ENCODE results near the gene TMEM82.

Gene TMEM82

DNA sequence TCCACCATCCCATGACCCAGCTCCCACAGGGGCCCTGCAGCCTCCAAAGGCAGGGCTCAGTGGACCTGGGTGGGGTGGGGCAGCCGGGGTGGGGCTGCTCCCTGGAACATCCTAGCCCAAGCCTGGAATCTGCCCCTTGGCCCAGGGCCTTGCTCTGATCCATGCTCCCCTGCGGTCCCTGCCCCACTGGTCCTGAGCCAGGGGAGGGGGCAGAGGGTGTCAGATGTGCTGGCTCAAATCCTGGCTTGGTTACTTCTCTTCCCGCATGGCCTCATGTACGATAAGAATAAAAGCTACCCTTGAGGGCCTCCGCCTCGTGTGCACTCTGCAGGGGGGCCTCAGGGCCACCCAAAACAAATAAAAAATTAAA is 5.4 kb upstream of the TMEM82 start:
- DNase-seq, result no peak

DNA sequence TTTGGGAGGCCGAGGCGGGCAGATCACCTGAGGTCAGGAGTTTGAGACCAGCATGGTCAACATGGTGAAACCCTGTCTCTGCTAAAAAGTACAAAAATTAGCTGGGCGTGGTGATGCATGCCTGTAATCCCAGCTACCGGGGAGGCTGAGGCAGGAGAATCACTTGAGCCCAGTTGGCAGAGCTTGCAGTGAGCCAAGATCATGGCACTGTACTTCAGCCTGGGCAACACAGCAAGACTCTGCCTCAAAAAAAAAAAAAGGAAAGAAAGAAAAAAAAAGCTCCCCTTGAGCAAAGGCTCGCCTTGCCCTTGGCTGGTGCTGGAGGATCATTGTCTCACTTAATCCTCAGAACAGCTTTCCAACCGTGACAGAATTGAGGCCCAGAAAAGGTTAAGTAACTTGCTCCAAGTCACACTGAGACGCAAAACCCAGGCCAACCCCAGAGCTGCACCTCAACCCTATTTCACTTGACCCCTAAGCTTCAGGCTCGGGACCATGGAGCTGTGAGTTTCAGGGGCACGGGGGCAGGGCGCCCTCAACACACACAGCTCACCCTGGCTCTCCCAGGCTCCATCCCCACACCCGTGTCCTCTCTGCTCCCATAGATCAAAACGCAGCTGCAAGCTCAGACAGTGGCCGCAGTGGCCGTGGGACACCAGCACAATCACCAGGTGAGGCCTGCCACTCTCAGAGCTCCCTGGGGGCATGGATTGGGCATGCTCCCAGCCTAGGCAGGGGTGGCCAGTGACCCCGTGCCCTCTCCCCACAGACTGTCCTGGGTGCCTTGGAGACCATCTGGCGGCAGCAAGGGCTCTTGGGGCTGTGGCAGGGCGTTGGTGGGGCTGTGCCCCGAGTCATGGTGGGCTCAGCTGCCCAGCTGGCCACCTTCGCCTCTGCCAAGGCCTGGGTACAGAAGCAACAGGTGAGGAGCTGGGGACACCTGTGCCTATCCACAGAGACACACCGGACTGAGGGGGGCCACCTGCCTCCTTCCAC is 4.7 kb upstream of the TMEM82 start:
- no peak for DNase-seq

DNA sequence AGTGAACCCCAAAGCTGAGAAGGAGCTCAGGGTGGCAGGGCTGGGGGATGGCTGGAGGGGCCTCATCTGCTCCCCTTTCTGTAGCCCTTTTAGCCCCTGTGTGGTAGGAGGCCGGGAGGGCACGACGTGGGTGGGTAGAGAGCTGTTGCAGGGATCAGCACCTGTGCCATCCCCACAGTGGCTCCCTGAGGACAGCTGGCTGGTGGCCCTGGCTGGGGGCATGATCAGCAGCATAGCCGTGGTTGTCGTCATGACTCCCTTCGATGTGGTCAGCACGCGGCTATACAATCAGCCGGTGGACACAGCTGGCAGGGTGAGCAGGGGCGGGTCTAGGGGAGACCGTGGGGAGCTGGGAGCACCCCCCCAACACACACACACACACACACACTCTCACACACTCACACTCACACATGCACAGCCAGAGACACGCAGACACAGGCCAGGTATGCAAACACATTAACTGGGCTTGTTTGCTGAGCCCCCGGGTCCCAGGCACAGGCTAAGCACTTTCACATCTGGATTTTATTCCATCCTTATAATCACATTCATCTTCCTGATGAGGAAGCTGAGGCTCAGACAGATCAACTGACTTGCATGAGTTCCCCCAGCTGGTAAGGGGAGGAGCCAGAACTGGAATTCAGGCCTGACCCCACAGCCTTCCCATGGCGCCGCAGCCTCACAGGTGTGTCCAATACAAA is 3.7 kb upstream of the TMEM82 start:
- no peak for DNase-seq

DNA sequence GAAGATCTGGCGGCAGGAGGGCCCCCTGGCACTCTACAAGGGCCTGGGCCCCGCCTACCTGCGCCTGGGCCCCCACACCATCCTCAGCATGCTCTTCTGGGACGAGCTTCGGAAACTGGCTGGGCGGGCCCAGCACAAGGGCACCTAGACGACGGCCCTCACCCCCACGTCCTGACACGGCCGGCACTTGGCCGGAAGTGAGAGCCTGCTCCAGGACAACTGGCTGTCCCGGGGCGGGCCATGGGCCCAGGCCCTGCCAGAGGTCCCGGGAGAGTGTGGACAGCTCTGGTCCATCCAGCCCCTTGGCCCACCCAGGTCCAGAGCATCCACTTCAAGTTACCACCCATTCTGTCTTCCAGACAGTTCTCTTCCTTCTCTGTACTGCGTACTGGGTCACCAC is 3.0 kb upstream of the TMEM82 start:
- no peak for DNase-seq

DNA sequence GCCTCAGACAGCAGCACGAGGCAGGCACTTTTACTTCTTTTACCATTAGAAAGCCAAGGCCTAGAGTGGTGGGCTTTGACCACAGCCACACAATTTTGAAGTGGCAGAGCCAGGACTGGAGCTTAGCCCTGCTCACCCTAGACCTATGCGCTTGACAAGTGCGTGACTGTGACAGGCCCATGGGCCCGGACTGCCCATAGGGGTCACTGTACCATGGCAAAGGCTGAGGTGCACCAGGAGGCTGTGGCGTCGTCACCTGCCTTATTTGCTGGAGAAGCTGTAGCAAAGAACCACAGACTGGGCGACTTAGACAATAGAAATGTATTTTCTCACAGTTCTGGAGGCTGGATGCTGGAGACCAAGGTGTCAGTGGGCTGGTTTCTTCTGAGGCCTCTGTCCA is 2.6 kb upstream of the TMEM82 start:
- DNase-seq, result no peak

DNA sequence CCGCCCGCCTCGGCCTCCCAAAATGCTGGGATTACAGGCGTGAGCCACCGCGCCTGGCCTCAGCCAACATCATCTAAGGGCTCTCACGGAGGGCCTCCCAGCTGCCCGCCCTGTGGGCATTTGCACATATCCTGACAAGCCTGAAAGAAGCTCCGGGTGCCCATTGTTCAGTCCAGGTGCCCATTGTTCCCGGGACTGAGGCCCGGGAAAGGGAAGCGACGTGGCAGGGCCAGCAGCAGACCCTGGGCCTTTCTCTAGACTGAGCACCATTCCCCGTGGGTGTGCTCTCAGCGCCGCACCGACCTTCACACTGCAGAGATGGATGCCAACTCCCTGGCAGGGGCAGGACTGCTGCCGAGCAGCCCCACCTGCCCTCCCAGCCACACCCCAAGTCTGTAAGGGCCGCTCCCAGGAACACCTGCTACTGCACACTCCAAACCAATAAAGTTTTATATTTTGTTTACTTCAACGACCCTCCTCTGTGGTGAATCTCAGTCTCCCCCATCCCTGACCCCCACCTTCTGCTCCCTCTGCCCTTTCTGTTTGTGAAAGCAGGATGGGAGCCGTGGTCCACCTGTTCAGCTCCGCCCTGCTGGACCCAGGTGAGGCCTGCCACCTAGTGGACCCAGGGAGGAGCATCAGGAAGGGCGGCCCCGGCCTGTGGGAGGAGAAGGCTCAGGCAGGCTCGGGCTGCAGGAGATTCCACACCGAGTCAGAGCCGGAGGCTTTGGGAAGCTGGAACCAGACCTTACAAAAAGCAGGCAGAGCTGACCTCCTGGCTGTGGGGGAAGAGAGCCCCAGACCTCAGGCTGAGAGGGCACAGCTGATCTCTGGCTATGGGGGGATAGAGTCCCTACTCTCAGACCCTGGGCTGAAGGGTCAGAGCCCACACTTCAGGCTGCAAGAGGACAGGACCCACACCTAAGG is 1.1 kb upstream of the TMEM82 start:
- peak; percentile 77 for DNase-seq

DNA sequence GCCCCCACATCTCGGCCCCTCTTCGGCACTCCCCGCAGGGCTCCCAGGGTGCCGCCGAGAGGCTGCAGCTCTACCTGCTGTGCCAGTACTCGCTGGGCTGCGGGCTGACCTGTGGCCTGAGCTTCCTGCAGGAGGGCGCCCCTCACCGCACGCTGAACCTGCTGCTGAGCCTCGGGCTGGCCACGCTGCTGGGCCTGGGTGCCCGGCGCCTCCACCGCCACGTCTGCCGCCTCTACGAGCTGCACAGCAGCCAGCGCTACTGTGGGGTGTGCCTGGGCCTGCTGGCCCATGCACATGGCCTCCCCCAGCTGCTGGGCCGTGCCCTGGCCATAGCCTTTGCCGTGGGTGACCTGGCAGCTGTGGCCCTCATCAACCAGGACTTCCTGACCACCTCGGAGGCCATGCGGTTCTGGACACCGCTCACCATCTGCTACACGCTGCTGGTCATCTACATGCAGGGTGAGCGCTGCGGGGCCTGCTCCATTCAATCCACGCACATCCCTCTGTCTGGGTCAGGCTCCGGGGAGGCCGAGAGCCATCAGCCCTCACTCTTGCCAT is 1.9 kb downstream of the TMEM82 start:
- DNase-seq, result no peak

DNA sequence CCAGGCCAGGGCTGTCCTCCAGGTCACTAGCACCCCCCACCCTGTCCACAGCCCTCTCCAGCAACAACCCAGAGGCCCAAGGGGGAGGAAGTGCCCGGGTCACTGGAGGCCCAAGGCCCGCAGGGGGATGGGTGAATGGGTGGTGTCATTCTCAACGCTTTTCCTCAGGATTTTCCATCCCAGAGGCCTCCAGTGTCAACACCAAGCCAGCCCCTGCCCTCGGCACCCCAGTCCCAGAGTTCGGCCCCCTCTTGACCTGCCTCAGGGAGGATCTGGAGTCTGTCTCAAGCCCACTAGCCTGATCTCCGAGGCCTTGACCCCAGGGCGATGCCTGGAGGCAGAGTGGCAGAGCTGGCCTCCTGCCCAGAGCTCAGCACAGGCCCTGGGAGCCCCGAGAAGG is 5.1 kb downstream of the TMEM82 start:
- no peak for DNase-seq

DNA sequence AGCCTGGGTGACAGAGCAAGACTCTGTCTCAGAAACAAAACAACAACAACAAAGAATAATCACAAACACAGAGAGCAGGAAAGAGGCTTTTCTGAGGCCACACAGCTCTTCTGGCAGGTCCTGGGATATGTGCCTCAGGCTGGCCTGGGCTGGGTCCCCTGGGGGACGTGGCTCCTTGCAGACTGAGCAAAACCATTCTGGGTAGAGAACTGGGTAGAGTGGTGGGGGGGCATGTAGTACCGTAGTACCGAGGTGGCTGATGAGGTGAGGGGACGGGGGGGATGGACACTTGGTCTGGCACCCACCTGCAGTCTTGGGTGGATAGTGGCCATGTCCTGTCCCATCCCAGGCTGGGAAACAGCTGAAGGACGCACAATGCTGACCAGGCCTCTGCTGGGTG is 6.0 kb downstream of the TMEM82 start:
- no peak for DNase-seq

DNA sequence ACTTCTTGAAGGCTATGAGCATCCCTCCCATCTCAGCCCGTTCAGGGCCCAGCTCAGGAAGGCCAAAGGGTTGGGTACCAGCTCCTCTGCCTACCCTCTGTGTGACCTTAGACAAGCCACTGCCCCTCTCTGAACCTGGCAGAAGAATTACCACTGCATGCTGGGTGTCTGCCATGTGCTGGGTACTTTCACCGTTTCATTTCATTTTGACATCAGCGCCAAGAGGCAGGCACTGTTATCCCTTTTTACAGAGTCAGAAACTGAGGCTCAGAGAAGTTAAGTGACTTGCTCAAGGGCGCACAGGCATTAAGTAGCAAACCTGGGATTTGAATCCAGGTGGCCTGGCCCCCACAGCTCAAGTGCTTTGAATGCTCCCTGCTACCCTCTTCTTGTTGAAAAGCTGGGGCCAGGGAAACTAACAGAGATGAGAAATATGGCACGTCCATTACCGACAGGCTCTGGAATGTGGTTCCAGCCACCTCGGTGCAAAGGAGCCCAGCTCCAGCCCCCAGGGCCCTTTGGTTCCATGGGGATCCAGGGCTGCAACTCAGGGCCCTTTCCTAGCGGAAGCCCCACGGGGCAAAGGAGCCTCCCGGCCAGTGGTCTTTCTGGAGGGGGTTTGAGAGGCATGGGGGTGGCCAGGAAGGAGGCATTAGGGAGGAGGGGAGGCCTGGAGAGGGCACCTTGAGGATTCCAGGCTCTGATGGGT is 6.5 kb downstream of the TMEM82 start:
- no peak for DNase-seq

DNA sequence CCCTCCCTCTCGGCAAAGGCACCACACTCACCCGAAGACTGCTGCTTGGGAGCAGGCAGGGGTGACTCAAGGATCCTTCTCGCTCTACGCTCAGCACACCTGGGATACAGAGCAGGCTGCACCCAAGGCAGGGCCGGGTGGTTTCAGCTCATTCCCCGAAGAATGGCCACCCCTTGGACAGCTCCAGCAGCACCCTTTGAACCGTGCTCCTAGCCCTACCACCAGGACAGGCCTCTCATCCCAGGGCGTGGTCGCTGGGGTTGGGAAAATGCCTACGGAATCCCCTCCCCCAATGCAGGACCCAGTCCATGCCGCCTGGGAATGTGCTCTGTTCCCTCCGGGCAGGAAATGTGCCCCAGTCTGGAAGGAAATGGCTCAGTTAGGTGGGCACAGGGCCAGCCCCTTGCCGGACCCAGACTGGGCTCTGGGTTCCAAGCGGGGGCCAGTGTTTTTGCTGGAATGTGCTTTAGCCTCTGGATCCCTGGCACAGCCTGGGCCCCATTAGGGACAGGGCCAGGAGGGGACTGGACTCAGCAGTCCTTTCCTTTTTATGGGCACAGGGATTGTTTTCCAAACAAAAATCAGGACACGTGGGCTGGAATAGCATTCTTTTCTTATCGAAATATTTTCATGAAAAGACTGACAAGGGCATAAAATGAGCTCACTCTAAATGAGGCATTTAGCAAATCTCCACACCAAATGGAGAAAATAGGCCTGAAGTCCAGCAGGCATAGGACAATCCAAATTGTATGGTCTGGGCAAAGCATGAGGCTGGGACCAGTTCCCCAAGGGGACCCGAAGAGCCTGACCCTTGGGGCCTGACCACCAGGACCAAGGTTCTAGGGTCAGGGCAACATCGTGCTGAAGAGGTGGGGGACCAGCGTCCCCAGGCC is 7.3 kb downstream of the TMEM82 start:
- DNase-seq, result no peak

DNA sequence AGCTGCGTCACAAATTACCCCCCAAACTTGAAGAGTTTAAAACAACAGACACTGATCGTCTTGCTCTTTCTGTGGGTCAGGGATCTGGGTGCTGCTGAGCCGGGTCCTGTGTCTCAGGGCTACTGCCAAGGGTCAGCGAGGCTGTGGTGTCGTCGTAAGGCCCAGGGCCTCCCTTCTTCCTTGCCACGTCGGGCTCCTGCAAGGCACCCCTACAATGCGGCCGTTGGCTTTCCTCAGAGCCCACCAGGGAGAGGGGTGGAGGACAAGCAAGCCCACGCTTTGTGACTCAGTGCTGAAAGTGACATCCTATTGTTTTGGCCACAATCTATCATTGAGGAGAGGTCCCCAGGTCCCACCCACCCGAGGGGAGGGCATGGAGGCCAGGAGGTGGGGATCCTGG is 8.6 kb downstream of the TMEM82 start:
- no peak for DNase-seq

DNA sequence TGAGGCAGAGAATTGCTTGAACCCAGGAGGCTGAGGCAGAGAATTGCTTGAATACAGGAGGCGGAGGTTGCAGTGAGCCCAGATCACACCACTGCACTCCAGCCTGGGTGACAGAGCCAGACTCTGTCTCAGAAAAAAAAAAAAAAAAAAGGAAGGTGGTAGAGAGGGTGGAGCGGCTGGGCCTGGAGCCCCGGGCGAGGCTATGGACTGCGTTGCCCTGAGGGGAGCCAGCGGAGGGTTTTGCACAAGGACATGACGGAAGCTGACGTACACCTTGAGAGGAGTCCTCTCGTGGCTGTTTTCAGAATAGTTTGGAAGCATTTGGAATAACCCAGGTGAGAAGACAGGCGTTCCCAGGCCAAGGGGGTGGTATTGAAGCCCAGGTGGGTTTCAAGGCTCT is 9.4 kb downstream of the TMEM82 start:
- DNase-seq, result no peak

DNA sequence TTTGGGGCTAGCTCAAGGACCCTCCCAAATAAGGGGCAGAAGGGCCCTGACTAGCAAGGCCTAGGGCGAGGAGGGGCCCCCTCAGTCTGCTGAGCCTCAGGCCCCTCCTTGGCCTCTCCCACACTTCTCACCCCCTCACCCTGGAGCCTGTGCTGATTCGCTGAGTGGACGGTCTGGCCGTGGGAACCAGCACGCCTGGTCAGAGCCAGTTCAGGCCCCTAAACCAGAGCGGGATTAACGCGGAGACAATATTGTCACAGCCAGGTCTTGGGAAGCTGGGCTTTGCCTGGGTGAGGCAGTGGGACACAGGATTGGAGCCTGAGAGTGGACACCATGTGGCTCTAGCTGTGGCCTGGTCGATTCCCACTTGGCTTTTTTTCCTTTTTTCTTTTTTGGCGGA is 11.5 kb downstream of the TMEM82 start:
- DNase-seq, result no peak

DNA sequence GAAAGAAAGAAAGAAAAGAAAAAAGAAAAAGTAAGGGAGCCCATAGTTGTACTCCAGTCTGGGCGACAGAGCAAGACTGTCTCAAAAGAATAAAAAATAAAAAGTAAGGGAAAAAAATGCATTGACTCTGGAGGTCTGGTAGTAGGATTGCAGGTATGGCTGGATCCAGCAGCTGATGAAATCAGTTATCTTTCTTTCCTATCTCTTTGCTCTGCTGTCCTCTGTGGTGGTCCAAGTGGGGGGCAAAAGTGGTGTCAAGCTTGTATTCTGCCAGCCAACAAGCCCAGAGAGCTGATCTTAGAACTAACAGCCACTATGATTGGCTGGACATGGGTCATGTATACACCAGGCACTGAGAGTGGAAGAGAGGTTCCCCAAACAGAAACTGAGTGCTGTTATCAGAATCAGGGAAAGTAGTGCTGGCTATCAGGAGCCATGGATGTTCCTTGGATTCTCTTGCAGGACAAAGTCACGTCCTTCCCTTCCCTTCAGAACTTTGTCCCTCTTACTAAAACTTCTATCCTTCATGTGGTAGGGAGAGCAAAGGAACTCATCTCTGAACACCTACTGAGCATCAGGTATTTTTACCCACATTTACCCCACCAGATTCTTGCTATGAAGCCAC is 12.8 kb downstream of the TMEM82 start:
- DNase-seq, result no peak

DNA sequence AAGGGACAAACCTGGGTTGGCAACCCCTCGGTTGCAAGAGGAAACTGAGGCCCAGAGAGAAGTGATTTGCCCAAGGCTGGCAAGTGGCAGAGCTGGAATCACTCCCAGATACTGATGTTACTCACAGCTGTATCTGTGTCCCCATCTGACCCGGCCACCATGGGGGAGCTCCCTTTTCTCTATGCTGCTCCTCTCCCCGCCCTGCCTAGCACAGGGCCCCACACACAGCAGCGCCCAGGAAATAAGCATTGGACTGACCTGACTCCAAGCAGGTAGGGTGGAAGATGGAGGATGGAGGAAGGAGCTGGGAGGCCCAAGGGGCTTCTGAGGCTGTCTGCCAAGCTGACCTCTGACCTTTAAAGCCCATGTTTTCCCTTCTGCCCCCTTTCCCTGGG is 13.3 kb downstream of the TMEM82 start:
- DNase-seq, result no peak

DNA sequence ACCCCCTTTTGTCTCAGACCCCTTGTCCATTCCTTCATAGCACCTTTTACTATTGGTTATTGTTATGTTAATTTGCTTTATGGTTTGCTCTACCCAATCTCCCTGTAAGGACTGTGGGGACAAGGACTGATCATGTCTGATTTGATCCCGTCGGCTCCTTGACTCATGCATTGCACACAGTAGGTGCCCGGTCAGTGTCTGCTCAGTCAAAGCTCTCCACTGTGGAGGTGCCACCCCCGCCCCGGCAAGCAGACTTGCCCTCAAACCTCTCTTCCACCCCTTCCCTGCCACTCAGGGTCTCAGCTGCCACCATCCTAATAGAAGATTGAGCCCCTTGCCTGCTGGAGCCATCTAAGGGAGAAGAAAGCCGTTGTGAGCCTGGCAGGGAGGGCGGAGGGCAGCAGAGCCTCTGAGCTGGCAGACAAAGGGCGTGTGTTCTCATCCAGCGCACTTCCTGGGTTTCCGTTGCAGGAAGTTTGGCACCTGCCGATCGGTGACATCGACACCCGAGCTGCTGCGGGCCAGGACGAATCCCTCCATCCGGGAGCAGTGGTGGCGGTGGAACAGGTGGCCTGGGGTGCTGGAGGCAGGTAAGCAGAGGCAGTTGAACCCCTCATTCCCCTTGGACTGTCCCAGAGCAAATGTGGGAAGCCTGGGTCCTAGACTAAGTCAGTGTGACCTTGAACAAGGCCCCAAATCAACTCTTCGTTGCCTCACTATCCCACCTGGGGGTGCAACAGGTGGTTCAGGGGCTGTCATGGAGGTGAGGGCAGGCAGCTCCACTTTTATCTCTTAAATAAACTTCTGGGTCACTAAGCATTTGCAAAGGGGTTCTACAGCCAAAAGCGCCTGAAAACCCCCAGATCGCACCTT is 14.1 kb downstream of the TMEM82 start:
- DNase-seq, result no peak

DNA sequence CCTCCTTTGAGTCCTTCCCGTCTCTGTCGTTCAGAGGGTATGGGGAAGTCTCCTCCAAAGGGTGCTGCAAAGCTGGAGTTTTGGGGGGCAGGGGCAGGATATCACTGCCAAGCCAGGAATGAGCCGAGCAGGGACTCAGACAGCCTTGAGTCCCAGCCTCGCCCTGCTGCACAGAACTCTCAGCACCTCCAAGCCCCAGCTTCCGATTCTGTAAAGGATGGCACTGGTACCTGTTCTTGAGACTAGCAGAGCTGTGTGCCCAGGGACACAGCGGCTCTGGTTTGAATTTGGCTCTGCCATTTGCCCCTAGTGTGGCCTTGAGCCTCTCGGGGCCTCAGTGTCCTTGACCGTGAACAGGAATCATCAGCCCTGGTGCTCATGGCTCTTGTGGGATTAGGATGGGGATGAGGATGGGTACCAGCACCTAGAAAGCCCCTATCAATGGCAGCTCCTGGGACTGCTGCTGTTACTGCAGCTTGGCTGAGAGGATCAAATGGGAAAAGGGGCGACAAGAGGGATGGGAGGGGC is 14.8 kb downstream of the TMEM82 start:
- DNase-seq, result no peak

DNA sequence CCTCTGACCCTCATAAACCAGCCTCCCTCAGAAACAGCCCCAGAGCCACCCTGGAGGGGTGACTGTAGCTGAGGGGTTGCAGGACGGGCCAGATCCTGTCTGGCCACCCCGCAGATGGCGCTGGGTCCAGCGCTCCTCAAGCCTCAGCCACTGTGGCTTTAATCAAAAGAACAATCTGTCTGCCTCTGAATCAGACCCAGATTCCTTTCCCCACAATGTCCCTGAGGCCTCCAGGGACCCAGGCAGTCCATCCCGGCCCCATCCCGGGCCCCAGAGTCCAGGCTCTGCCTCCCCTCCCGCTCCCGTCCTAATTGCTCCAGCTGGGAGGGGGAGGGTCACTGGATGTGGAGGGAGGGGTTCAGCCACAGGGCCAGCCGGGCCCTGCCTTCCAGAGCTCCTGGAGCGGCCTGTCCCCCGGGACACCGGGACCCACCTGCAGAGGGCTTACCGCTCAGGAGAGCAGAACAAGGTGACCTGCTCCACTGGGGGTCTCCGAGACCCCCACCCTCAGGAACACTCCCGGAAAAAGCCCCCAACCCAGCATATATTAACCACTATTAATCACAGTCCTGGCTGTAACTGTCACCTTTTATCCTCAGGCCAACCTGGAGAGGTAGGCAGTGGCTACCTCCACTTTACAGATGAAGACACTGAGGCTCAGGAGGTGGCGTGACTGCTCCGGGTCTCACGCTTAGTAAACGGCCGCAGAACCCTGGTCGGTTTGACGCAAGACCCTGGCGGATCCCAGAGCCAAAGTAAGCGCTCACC is 15.5 kb downstream of the TMEM82 start:
- no peak for DNase-seq
